HuH-7.5 (cell line): ENCODE data around the gene TREML2.

Experiments used
- DNase-seq: peaks from one replicate; pipeline ENCODE4 v3.0.0; 2011; ENCODE audit warnings: low spot score

The TREML2 gene

DNA sequence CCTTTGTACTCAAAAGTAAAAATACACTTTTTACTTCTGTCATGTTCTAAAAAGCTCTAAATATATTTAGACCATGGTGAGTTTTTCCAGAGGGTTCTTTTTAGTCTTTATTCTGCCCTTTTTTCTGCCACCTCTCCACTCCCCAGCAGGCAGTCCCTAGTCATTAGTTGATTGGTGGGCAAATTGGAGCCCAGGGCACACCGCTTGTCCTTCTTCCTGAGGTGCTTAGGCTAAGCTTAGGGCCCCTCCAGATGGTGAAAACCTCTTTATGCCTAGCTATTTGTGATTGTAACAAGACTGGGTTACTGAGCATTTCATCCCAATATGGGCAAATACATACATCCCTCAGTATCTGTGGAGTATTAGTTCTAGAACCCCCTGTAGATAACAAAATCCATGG, 53.0 kb downstream of the TREML2 start:
- DNase-seq: no peak
